Measurements from ENCODE around the gene MAP2K2.

DNA sequence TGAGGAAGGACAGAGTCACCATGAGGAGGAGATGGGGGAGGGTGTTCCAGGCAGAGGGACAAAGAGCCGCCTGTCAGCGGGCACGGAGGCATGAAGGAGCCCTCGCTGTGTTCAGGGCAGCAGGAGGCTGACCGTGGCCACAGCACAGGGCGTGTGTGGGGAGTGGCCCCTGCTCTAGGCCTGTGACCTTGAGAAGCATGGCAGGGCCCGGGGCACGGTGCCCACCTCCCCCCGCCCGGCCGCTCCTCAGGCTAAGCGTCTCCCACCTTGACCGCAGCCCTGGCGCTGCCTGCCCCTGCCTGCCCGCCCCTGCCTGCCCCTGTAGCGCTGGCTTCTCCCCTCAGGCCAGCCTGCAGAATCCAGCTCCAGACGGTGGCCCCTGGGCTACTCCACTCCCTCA is 11.6 kb downstream of the MAP2K2 start:
- TF ChIP-seq, protein P1, sequence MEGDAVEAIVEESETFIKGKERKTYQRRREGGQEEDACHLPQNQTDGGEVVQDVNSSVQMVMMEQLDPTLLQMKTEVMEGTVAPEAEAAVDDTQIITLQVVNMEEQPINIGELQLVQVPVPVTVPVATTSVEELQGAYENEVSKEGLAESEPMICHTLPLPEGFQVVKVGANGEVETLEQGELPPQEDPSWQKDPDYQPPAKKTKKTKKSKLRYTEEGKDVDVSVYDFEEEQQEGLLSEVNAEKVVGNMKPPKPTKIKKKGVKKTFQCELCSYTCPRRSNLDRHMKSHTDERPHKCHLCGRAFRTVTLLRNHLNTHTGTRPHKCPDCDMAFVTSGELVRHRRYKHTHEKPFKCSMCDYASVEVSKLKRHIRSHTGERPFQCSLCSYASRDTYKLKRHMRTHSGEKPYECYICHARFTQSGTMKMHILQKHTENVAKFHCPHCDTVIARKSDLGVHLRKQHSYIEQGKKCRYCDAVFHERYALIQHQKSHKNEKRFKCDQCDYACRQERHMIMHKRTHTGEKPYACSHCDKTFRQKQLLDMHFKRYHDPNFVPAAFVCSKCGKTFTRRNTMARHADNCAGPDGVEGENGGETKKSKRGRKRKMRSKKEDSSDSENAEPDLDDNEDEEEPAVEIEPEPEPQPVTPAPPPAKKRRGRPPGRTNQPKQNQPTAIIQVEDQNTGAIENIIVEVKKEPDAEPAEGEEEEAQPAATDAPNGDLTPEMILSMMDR (IDR thresholded peaks at IDR 0.05 in 8 of 11, conservative IDR thresholded peaks at IDR 0.05 in 3 of 11) = no peak
- no peak for TF ChIP-seq POLR2A (IDR thresholded peaks at IDR 0.05)
